NCI-H524 treated with DMSO at 0.1 percent for 48 hours (cell line): ENCODE measurements around the gene GALNT7.
"Not testable (repeated sequence)": the region's sequence is repeated elsewhere in the genome, so short reads cannot be mapped to it uniquely, and the experiment has no call there.

Source experiments
- DNase-seq: peaks from one replicate; lab custom pipeline; 2025; lab: John Stamatoyannopoulos, UW

Gene GALNT7

DNA sequence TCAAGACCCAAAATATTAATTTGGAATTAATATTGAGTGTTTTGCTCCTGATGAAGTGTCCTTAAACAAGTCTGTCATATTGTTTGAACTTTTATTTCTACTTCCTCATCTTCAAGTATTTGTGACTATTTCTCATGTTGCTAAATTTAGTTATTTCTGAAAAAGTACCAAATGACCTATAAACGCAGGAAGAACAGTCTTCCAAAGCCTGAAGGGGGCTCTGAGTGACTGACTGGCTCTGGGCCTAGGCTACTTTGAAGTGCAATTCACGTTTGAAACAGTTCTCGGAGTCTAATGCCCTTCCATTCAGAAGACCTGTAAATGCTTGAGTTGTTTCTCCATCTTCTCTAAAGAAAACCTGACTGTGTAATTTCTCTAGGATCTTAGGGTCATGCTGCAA, 26.5 kb downstream of the GALNT7 start:
- DNase-seq, result no peak

DNA sequence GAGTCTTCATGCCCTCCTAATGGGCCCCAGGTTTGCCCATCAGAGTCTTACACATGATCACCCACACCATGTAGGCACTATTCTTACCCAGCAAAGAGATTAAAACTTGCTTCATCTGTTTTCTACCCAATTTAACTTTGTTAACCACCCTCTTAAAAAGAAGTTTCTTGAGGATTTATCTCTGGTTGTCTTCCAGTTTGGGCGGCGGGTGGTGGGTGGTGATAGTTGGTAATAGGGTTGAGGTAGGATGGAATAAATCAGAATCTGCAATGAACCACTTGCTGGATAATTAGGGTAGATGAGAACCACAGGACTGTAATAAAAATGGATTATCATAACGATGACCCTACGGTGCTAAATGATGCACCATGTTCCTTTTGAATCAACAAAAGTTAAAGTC, 30.9 kb downstream of the GALNT7 start:
- no peak for DNase-seq

DNA sequence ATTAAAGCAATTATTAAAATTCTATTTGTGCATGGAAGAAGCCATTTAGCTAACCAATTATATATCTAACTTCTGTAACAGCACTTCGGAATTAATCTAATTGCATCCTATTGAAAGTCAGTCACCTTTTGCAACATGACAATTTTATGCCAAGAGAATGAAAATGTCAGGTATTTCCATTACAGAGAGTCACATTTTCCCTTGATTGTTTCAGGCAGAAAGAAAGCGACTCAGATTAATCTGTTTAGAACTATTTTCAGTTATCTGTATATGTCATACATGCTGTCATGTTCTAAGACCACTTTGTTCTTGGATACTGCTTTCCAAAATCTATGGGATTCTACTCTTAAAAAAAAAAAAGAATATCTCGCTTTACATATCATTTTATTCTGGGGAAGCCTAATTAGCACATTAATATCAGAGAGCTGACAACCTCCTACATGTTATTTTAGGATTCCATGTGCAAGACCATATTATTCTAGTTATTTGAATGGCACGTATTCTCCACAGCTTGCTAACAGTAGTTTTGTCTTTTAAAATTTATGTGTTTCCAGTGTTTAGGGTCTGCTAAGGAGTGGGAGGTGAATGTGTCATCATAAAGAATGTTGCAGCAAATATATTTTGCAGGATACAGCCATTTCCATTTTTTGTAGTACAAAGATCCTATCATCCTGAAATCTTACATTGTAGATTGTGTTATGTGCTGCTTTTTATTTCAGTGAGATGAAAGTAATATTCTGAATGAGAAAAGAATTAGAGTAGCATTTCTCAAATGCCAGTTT, 31.7 kb downstream of the GALNT7 start:
- DNase-seq, result no peak

DNA sequence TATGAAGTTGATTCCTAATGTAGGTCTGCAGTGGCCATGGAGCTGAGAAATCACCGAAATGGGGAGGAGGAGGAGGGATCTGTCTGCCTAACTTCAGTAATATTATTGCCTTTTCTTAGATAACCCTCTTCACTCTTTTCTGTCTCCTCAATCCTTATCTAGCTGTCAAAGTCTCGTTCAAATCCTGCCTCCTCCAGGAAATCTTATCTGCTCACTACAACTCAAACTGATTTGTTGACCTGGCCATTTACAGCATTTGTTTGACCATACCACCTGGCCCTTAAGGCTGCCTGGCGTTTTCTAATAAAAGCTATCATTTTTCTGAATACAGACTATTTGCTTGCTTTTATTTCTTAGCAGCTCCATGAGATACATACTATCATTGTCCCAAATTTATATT, 33.8 kb downstream of the GALNT7 start:
- DNase-seq, result no peak

DNA sequence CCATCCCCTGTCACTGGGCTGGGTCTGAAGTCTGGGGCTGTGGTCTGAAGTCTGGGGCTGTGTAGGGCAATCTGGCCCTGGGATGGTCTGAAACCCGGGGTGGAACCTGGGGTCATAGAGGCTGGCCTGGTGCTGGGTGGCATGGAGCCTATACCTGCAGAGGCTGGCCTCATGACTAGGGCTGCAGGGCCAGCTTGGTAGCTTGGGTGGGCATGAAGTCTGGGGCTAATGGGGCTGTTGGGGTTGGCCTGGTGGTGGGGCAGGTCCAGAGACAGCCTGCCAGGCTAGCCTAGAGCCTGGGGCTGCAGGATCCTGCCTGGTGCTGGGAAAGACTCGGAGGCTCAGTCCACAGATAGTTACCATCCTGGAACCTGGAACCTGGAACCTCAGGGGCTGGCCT, 37.0 kb downstream of the GALNT7 start:
- DNase-seq, result no peak

DNA sequence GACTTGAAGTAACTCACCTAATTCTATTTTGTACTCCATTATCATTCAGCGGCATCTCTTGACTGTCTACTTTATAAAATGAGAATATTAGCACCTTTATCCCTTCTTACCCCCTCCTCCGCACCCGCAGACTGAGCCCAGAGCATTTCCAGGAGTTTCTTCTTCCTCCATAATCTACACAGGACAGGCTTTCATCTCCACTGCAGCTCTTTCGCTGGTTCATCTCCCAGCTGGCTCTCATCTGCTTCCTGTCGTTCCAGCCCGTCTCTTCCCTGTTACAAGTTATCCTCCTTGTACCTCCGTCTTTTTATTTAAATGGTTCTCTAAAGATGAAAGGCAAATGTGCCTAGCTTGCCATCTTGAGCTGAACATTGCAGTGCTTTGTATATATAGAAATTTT, 39.8 kb downstream of the GALNT7 start:
- no peak for DNase-seq

DNA sequence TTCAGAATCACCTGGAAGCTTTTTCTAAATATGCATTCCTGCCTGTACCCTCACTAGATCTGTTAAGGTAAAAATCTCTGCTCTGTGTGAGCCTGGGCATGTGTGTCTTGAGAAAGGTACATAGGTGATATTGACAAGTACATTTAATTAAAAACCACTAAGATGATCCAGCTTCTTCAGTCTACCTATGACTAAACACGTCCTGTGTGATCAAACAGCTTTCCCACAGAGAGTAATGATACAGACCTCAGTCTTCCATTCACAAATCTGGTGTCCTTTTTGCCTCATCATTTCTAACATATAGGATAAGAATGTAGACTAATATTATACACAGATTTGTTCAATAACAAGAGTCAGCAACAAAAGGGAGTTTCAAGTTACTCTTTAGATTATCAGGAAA, 42.6 kb downstream of the GALNT7 start:
- DNase-seq, result no peak

DNA sequence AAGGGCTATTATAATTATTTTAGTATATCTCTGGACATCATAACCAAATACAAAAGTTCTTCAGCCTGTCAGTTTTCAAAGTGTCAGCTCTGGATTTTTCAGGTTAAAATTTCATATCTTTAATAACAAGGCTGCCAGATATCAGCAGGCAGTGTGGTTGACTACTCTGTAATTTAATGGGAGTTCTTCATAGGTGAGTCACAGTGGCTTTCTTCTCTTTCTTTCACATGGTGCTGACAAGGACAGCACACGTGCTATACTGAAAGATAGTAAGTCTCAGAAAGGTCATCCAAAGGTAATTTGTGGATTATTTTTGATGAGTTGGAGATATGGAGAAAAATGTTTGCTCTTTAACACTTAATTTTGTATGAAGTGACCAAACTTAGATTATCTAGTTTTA, 43.2 kb downstream of the GALNT7 start:
- DNase-seq, result no peak

DNA sequence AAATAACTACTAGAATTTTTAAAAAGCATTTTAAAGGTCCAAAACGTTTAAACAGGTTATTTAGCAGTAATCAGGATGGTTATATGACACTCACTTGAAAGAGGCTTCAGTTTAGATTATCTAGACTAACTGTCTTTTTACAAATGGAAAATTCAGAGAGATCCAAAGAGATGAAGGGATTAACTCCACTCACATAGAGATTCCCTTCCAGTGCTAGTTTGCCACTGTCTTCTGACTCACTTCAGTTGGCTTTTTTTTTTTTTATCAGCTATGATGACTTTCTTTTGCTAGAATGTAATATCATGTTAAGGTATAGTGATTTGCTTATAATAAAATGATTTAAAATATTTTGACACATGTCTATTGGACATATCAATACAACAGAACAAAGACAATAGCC, 43.8 kb downstream of the GALNT7 start:
- DNase-seq, result no peak

DNA sequence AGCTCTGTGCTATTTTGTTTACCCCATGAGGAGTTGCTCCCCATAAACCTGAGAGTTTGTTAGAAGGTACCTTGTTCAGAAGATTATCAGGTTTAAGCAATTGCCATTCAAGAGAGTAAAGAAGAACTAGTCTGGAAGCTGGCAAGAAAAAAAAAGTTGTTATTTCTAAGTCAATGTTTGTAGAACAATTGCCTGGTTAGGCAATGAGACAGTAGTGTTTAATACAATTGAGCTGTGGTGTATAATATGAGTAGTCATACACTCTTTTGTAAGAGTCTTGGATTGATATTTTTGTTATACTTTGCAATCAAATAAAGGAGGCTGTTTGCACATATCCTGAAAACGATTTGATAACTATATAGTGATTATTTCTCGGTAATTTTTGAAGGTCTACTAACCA, 44.7 kb downstream of the GALNT7 start:
- DNase-seq, result no peak

DNA sequence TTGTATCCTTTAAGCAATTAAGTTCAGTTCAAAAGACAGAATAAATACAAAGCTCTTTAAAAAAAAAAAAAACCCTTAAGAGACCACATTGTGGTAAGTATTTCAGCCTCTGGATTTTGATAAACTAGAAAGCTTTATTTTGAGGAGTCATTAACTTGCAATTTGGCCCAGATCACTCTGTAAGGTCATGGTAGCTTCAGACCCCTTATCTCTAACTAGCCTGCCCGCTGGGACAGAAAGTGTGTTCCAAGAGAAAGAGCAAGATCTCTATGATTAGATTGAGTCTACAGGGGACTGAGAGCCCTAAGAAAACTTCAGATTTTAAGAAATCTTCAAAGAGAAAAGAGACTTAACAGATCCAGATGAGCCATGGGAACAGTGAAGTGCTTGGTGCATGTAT, 45.6 kb downstream of the GALNT7 start:
- no peak for DNase-seq

DNA sequence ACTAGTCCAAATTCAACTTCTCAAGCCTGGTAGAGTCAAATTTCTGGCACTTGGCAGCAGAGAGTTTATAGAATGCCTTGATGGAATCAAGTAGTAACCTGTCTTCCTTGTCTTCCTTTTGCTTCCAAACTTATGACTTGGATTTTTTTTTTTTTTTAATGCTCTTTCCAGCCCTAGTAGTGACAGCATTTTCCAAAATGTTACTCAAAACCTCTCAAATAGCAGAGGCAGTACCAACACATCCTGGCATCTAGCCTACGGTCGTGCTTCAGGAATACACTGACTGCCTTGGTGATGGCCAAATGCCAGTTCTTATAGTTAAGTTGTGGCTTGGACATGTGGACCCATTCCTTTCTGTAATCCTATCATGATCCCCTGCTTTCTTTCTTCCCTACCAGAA, 46.0 kb downstream of the GALNT7 start:
- DNase-seq, result no peak

DNA sequence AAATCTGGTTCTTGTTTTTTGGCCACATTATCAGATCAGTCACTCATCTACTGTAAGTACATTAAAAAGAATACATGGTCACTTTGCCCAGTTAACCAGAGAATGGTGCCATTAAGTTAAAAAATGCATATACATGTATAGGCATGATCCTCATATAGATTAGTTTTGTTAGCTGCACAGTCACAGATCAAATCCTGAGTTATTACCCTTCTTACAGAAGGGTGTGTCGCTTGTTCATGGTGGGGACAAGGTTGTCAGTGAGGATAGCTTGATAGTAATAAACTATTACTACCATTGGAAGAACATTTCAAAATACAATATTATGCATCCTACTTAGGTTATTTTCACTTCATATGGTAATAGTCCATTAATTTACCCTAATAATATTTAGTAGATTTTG, 48.5 kb downstream of the GALNT7 start:
- DNase-seq, result no peak

DNA sequence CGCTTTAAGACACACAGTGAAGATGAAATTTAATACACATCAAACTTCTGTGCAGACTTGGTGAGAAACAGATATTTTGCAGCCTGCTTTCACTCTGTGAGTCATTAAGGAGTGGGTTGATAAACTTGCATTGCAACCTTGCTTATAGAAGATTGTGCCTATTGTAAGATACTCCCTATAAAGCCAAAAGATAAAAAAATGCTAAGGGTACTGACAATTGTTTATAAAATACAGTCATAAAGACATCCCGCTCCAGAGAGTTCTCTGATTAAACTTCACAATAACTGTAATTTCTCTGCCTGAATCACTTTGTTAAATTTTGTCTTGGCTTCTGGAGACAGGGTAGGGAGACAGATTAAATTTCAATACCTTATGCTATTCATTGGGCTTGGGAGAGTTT, 49.1 kb downstream of the GALNT7 start:
- DNase-seq, result peak; percentile 14

DNA sequence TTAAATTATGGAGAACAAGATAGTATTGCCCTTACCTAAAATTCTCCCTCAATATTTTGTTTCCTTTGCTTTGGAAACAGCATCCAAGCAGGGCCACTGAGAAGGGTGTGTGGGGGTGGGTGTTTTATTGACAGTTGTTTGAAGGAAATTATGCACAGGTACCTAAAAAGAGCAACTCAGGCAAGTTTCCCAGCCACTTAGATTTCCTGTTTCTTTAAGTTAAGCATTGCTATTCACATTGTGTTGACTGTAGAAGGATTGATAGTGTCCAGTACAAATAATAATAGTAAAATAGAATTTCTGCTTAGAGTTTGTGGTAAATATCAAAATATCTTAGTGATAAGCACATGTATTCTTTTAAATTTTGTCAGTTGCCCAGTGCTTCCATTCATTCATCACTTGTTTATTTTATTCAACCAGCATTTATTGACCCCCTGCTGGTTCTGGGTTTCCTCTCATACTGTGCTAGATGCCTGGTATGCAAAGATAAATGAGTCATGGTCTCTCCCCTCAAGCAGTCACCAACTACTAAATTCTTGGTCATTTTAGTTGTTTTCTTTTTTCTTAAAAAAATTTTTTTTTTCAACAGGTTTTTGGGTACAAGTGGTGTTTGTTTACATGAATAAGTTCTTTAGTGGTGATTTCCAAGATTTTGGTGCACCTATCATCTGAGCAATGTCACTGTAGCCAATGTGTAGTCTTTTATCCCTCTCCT, 50.0 kb downstream of the GALNT7 start:
- DNase-seq, result no peak

DNA sequence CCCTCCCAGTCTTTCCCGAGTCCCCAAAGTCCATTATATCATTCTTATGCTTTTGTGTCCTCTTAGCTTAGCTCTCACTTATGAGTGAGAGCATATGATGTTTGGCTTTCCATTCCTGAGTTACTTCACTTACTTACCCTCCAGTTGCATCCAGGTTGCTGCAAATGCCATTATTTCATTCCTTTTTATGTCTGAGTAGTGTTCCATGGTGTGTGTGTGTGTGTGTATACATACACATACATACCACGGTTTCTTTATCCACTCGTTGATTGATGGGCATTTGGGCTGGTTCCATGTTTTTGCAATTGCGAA, 50.5 kb downstream of the GALNT7 start:
- not testable (repeated sequence) for DNase-seq

DNA sequence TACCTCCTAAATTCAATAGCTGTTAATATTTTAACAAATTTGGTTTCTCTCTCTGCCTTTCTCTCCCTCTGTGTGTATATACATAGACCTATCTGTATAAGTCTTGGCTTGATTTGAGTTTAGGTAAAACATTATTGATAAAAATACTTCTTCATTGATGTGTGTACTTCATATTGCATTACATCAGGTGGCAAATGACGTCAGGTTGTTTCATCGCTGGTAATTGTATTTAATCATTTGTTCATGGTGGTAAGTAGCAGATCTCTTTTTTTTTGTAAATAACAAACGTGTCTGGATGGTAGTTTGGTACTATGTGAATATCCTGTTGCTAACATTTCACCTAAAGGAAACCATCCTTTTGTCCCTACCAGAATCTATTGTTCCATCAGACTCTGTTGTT, 55.1 kb downstream of the GALNT7 start:
- DNase-seq, result no peak

DNA sequence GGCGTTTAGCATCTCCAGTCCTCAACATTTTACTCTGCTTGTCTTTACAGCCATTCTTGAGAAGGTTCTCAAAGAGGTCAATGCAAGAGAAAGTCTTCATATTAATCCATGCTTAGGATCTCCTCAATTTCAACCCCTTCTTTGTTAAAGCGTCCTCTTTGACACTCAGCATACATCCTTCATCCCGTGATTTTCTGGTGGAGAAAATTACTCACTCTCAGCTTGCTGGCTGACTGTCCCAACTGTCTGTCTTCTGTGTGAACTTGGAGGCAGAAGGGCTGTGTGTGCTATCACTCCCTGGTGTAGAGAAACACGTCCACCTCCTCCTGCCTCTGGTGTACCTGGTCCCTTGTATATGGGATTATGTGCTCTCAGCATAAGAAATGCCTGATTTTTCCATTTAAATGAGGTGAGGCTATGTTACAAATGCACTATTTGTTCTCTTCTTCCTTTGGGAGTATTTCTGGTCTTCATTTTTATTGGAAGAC, 57.8 kb downstream of the GALNT7 start:
- DNase-seq, result no peak

DNA sequence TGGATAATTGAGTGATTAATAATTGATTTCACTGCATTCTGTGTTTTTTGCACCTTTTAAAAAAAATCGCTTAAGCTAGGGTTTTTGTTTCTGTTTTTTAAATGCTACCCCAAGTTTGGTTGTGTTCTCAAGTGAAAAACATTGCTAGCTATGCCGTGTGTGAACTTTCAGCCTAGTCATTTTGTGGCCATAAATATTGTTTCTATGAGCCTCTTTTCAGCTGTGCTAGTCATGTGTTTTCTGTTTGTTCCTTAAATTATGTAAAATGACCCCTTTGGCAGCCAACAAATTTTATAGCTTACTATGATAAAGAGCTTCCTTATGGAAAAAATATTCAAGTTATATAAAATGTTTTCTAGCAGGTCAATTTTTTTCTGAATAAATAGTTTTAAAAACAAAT, 59.1 kb downstream of the GALNT7 start:
- no peak for DNase-seq

DNA sequence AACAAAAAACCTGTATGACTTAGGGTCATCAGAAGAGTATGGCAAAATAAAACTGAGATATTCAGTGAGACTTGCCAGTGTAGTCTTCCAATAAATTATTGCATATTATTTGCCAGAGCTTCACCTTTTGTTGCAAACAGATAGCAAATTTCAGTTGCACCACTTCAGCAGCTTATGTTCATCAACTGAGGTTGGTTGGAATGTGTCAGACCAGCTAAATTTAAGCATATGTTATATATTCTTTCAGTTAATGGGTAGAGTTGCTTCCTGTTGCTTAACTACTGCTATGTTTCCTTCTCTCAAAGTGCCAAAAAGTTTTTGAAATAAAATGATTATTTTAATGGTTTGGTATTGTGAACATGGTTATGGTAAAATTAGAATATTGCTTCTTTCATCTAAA, 61.5 kb downstream of the GALNT7 start:
- no peak for DNase-seq

DNA sequence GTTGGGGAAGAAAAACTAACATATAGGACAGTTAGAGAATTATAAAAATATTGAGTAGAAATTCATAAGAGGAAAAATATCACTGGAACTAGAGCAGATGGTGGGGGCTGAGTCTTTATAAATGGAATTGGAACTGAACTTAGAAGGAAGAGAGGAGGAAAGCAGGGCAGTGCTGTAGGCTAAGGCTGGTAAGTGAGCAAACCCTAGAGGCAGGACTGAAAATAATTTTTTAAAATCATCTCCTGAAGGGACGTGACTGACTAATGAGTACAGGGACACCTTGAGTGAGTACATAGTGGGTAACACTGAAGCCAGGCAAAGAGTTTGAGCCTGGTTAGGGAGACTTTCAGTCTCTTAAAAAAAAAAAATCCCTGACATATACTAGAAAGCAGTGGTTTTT, 63.3 kb downstream of the GALNT7 start:
- no peak for DNase-seq

DNA sequence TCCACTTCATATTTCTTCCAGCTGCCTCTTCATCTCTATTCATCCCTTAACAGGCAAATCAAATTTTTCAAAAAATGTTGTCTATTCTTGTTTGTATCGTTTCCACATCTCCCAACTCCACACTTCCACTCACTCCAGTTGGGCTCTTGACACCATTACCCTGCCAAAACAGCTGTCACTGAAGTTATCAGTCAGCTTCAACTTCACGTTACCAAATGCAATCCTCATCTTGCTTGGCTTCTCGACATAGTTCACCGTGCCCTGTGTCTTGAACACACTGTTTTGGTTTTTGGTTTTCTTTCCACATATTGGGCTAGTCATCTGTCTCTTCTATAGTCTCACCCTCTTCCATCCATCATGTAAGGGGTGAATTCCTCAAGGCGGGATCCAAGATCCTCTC, 65.2 kb downstream of the GALNT7 start:
- DNase-seq, result no peak

DNA sequence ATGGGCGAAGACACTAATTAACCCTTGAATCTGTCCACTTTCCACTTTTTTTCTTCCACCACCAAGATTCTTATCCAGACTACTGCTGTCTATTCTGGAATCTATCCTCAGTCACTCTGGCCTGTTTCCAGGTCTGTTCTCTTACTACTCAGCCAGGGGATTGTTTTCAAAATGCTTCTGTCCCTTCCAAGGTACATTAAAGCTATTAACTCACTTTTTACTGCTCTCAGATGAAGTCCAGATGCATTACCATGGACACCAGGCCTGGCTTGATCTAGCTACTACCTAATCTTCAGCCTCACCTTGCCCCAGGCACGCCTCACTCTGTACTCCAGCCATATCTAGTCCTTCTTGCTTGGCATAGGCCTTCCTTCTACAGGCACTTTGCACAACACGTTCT, 66.4 kb downstream of the GALNT7 start:
- DNase-seq, result no peak

DNA sequence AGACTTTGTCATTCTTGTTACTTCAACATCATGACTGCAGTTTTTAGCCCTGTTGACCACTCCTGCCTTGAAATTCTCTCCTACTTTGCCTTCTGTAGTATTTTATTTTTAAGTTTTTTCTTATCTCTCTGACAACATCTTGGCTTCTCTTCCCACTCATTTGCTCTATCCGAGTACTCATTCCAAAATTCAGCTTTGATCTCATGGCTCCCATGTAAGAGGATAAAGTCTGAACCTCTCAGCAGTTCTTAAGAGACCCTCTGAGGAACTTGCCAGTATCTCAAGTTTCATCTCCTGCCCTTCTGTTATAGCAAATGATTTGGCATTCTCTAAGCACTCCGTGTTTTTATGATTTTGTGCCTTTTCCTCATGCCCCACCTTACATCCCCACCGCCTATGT, 67.7 kb downstream of the GALNT7 start:
- peak; percentile 54 for DNase-seq
